ENCODE data around the gene RACGAP1.

GRCh38 chr12:49953961-49954846 lies 71.1 kb downstream of the RACGAP1 start:
- no peak for TF ChIP-seq CTCF (IDR thresholded peaks at IDR 0.05)
- no peak for TF ChIP-seq POLR2A (IDR thresholded peaks at IDR 0.05)

Data from testis (tissue), 2 donors.